SK-N-SH treated with all-trans-retinoic acid at 6 μM for 48 hours (cell line): Measurements from ENCODE around the gene TRIB2.

ENCODE experiments used
- SNAI2 ChIP-seq: fragments of 250-450 bp; sonication (Bioruptor Pico); IDR thresholded peaks from 2 replicates; pipeline ENCODE4 v1.5.0; 2020; ENCODE audit warnings: mild to moderate bottlenecking, moderate library complexity
- ZFP3 ChIP-seq: fragments of 250-450 bp; sonication (Bioruptor Pico); IDR thresholded peaks from 2 replicates; pipeline ENCODE4 v1.5.0; 2020; ENCODE audit warnings: mild to moderate bottlenecking, moderate library complexity

GRCh38 chr2:12688893-12689292, 27.8 kb upstream of the TRIB2 start:
- TF ChIP-seq ZFP3 (CRISPR knock-in tag) (no peak), SNAI2 (no peak)
